ENCODE results near the gene KRTAP13-4. TPM values are rescaled to one million over a fixed set of nuclear protein-coding genes. Genes with fewer than 3 reads are reported as not detected.

Gene KRTAP13-4
- total RNA-seq, 1 donor from 2014 or later: not detected

Other genes with a start within 250 kb of the KRTAP13-4 start
- not detected in 2 replicates for gene CLDN8, start 214.1 kb upstream of the KRTAP13-4 start, total RNA-seq
- not detected in 2 replicates for gene KRTAP24-1, start 147.3 kb upstream of the KRTAP13-4 start, total RNA-seq
- gene KRTAP25-1, start 140.7 kb upstream of the KRTAP13-4 start, total RNA-seq: not detected in 2 replicates
- gene KRTAP26-1, start 109.9 kb upstream of the KRTAP13-4 start, total RNA-seq: not detected in 2 replicates
- not detected in 2 replicates for gene KRTAP27-1, start 92.5 kb upstream of the KRTAP13-4 start, total RNA-seq
- gene KRTAP23-1, start 81.6 kb upstream of the KRTAP13-4 start, total RNA-seq: not detected in 2 replicates
- not detected in 2 replicates for gene KRTAP13-2, start 57.9 kb upstream of the KRTAP13-4 start, total RNA-seq
- gene KRTAP13-1, start 34.2 kb upstream of the KRTAP13-4 start, total RNA-seq: not detected in 2 replicates
- gene KRTAP13-3, start 4.3 kb upstream of the KRTAP13-4 start, total RNA-seq: not detected in 2 replicates
- gene KRTAP15-1, start 10.1 kb downstream of the KRTAP13-4 start, total RNA-seq: not detected in 2 replicates
- not detected in 2 replicates for gene KRTAP19-1, start 50.1 kb downstream of the KRTAP13-4 start, total RNA-seq
- gene KRTAP19-2, start 57.2 kb downstream of the KRTAP13-4 start, total RNA-seq: not detected in 2 replicates
- gene KRTAP19-3, start 61.8 kb downstream of the KRTAP13-4 start, total RNA-seq: not detected in 2 replicates
- not detected in 2 replicates for gene KRTAP19-4, start 66.9 kb downstream of the KRTAP13-4 start, total RNA-seq
- not detected in 2 replicates for gene KRTAP19-5, start 71.9 kb downstream of the KRTAP13-4 start, total RNA-seq
- gene KRTAP19-6, start 111.6 kb downstream of the KRTAP13-4 start, total RNA-seq: not detected in 2 replicates
- not detected in 2 replicates for gene KRTAP19-7, start 131.1 kb downstream of the KRTAP13-4 start, total RNA-seq
- not detected in 2 replicates for gene KRTAP22-2, start 160.2 kb downstream of the KRTAP13-4 start, total RNA-seq
- not detected in 2 replicates for gene KRTAP6-3, start 162.2 kb downstream of the KRTAP13-4 start, total RNA-seq
- not detected in 2 replicates for gene KRTAP6-2, start 168.7 kb downstream of the KRTAP13-4 start, total RNA-seq
- gene KRTAP22-1, start 170.9 kb downstream of the KRTAP13-4 start, total RNA-seq: not detected in 2 replicates
- not detected in 2 replicates for gene KRTAP6-1, start 183.7 kb downstream of the KRTAP13-4 start, total RNA-seq
- not detected in 2 replicates for gene KRTAP20-1, start 186.2 kb downstream of the KRTAP13-4 start, total RNA-seq
- gene KRTAP20-4, start 190.4 kb downstream of the KRTAP13-4 start, total RNA-seq: not detected in 2 replicates
- not detected in 2 replicates for gene KRTAP20-2, start 205.0 kb downstream of the KRTAP13-4 start, total RNA-seq
- not detected in 2 replicates for gene KRTAP20-3, start 212.6 kb downstream of the KRTAP13-4 start, total RNA-seq

All from lung microvascular endothelial cell (primary cell).